HUES48 (cell line): ENCODE results near the gene LLGL1.
A peak's percentile ranks its signal among the peaks of the same experiment; 100 is the strongest.
"Not testable (repeated sequence)": the region's sequence is repeated elsewhere in the genome, so short reads cannot be mapped to it uniquely, and the experiment has no call there.

Source experiments
- H3K27ac ChIP-seq: one replicate; pipeline ENCODE4 v1.7.0; 2013; ENCODE audit warnings: low read depth, low read length, inconsistent platforms
- H3K27me3 ChIP-seq: 2 replicates; pipeline ENCODE4 v1.6.1; 2013; ENCODE audit warnings: mild to moderate bottlenecking, low read length; ENCODE audit not compliant: control insufficient read depth, insufficient read depth
- H3K36me3 ChIP-seq: 2 replicates; pipeline ENCODE4 v1.6.1; 2013; ENCODE audit warnings: low read length; ENCODE audit not compliant: control insufficient read depth, insufficient read depth
- H3K4me1 ChIP-seq: 2 replicates; pipeline ENCODE4 v1.6.1; 2013; ENCODE audit warnings: mild to moderate bottlenecking, low read length; ENCODE audit not compliant: control insufficient read depth, insufficient read depth
- H3K4me3 ChIP-seq: 2 replicates; pipeline ENCODE4 v1.5.1; 2013; ENCODE audit warnings: mild to moderate bottlenecking, low read depth, low read length
- H3K9ac ChIP-seq: 2 replicates; pipeline ENCODE4 v1.6.1; 2013; ENCODE audit warnings: mild to moderate bottlenecking, low read depth, low read length, moderate library complexity
- H3K9me3 ChIP-seq: 2 replicates; pipeline ENCODE4 v1.6.1; 2013; ENCODE audit warnings: low read length; ENCODE audit not compliant: control insufficient read depth, insufficient read depth

The LLGL1 gene

GRCh38 chr17:18194804-18195203 lies 30.6 kb upstream of the LLGL1 start:
- no peak overlapping the region for H3K9ac ChIP-seq
- H3K4me3 ChIP-seq, result no peak overlapping the region
- no peaks in the 10 kb centered on the region for H3K4me1 ChIP-seq
- H3K27me3 ChIP-seq, result no peaks in the 10 kb centered on the region
- H3K9me3 ChIP-seq, result no peaks in the 10 kb centered on the region
- H3K36me3 ChIP-seq, result peaks cover 60% of the 10 kb centered on the region
- H3K27ac ChIP-seq, result no peak overlapping the region

- Histone ChIP-seq H3K27me3 (no peaks in the 10 kb centered on the region), H3K9me3 (no peaks in the 10 kb centered on the region), H3K9ac (no peak overlapping the region), H3K27ac (no peak overlapping the region), H3K36me3 (peaks cover 62% of the 10 kb centered on the region), H3K4me3 (no peak overlapping the region), H3K4me1 (no peaks in the 10 kb centered on the region)
These were observed 30.2 kb upstream of the LLGL1 start for GRCh38 chr17:18195246-18195645.

- no peaks in the 10 kb centered on the region for H3K4me1 ChIP-seq
- peaks cover 58% of the 10 kb centered on the region for H3K36me3 ChIP-seq
- no peak overlapping the region for H3K9ac ChIP-seq
- H3K4me3 ChIP-seq, result no peak overlapping the region
- H3K9me3 ChIP-seq, result no peaks in the 10 kb centered on the region
- no peaks in the 10 kb centered on the region for H3K27me3 ChIP-seq
- no peak overlapping the region for H3K27ac ChIP-seq
These were observed 27.8 kb upstream of the LLGL1 start for GRCh38 chr17:18197535-18198194.

GRCh38 chr17:18198530-18198929 lies 26.9 kb upstream of the LLGL1 start:
- Histone ChIP-seq H3K9me3 (no peaks in the 10 kb centered on the region), H3K36me3 (peaks cover 63% of the 10 kb centered on the region)

GRCh38 chr17:18201108-18201507 lies 24.3 kb upstream of the LLGL1 start:
- Histone ChIP-seq H3K4me1 (0 out of 2 replicates have a peak, but pooled peaks cover 3% of the 10 kb centered on the region), H3K4me3 (no peak overlapping the region), H3K36me3 (peaks cover 64% of the 10 kb centered on the region), H3K9ac (no peak overlapping the region), H3K27ac (no peak overlapping the region), H3K27me3 (no peaks in the 10 kb centered on the region), H3K9me3 (no peaks in the 10 kb centered on the region)

More at GRCh38 chr17:18198530-18198929, 26.9 kb upstream of the LLGL1 start:
- Histone ChIP-seq H3K9ac (no peak overlapping the region), H3K4me3 (no peak overlapping the region), H3K4me1 (0 out of 2 replicates have a peak, but pooled peaks cover 3% of the 10 kb centered on the region), H3K27me3 (no peaks in the 10 kb centered on the region), H3K27ac (no peak overlapping the region)

- Histone ChIP-seq H3K4me3 (no peak overlapping the region), H3K9ac (no peak overlapping the region), H3K27ac (peak overlapping the region; percentile 68), H3K27me3 (no peaks in the 10 kb centered on the region), H3K9me3 (no peaks in the 10 kb centered on the region), H3K36me3 (peaks cover 62% of the 10 kb centered on the region), H3K4me1 (0 out of 2 replicates have a peak, but pooled peaks cover 3% of the 10 kb centered on the region)
These were observed 22.1 kb upstream of the LLGL1 start for GRCh38 chr17:18203308-18203707.

- H3K9me3 ChIP-seq, result no peaks in the 10 kb centered on the region
- H3K27ac ChIP-seq, result no peak overlapping the region
- H3K4me1 ChIP-seq, result 0 out of 2 replicates have a peak, but pooled peaks cover 3% of the 10 kb centered on the region
- no peaks in the 10 kb centered on the region for H3K27me3 ChIP-seq
- H3K36me3 ChIP-seq, result peaks cover 72% of the 10 kb centered on the region
- H3K9ac ChIP-seq, result no peak overlapping the region
- H3K4me3 ChIP-seq, result no peak overlapping the region
These were observed 19.6 kb upstream of the LLGL1 start for GRCh38 chr17:18205861-18206260.

- Histone ChIP-seq H3K9ac (no peak overlapping the region), H3K27me3 (no peaks in the 10 kb centered on the region), H3K4me1 (0 out of 2 replicates have a peak, but pooled peaks cover 3% of the 10 kb centered on the region), H3K36me3 (peaks cover 72% of the 10 kb centered on the region), H3K27ac (no peak overlapping the region), H3K4me3 (no peak overlapping the region), H3K9me3 (no peaks in the 10 kb centered on the region)
These were observed 18.5 kb upstream of the LLGL1 start for GRCh38 chr17:18206962-18207361.

- H3K27ac ChIP-seq, result no peak overlapping the region
- H3K36me3 ChIP-seq, result peaks cover 72% of the 10 kb centered on the region
- H3K9ac ChIP-seq, result no peak overlapping the region
- no peaks in the 10 kb centered on the region for H3K27me3 ChIP-seq
- H3K4me1 ChIP-seq, result 0 out of 2 replicates have a peak, but pooled peaks cover 1% of the 10 kb centered on the region
- no peak overlapping the region for H3K4me3 ChIP-seq
- H3K9me3 ChIP-seq, result no peaks in the 10 kb centered on the region
These were observed 17.3 kb upstream of the LLGL1 start for GRCh38 chr17:18208092-18208491.

- Histone ChIP-seq H3K36me3 (peaks cover 23% of the 10 kb centered on the region), H3K27ac (no peak overlapping the region), H3K9ac (no peak overlapping the region), H3K4me1 (no peaks in the 10 kb centered on the region), H3K9me3 (no peaks in the 10 kb centered on the region), H3K4me3 (no peak overlapping the region), H3K27me3 (no peaks in the 10 kb centered on the region)
These were observed 11.7 kb upstream of the LLGL1 start for GRCh38 chr17:18213666-18214270.

GRCh38 chr17:18216906-18217305 lies 8.5 kb upstream of the LLGL1 start:
- not testable (repeated sequence) for H3K9me3 ChIP-seq, H3K27me3 ChIP-seq, H3K9ac ChIP-seq, H3K4me3 ChIP-seq, H3K36me3 ChIP-seq, H3K4me1 ChIP-seq, H3K27ac ChIP-seq
